ENCODE measurements around the gene C2orf92. TPM values are rescaled to one million over a fixed set of nuclear protein-coding genes. Genes with fewer than 3 reads are reported as not detected.
A peak's percentile ranks its signal among the peaks of the same experiment; 100 is the strongest.

The C2orf92 gene
- total RNA-seq, 1 experiment from 2014 or later = 11.2 TPM

- intact Hi-C loops (cut with micrococcal nuclease; ENCODE audit: unreplicated experiment) = no loop called here
- CTCF ChIA-PET = no interaction called here
- POLR2A ChIA-PET (ENCODE audit: unreplicated experiment) = no interaction called here
Measured at GRCh38 chr2:97653473-97653872, 16.0 kb upstream of the C2orf92 start.

GRCh38 chr2:97653874-97654273 lies 15.6 kb upstream of the C2orf92 start:
- no TSS peak for BruUV-seq (replicated peaks)
- H3K27me3 ChIP-seq (ENCODE audit: insufficient read depth, low read depth) = no peaks in the 10 kb centered on the region
- peaks cover 36% of the 10 kb centered on the region for H3F3A ChIP-seq (ENCODE audit: insufficient read depth, low read depth)
- CTCF ChIA-PET = no interaction called here
- H3K79me2 ChIP-seq (ENCODE audit: low read depth) = no peaks in the 10 kb centered on the region
- H4K20me1 ChIP-seq (ENCODE audit: insufficient read depth) = no peaks in the 10 kb centered on the region; the same call in 1 of the 2 replicates
- H3K9me3 ChIP-seq (ENCODE audit: insufficient read depth, low read depth) = no peaks in the 10 kb centered on the region
- intact Hi-C loops (cut with micrococcal nuclease; ENCODE audit: unreplicated experiment) = no loop called here
- no peaks in the 10 kb centered on the region for H3K9me2 ChIP-seq (ENCODE audit: insufficient read depth)
- TF ChIP-seq EZH2 (IDR thresholded peaks at IDR 0.05; ENCODE audit: low read depth) (no peak), CTCF (conservative IDR thresholded peaks at IDR 0.05) (no peak)
- H3K4me1 ChIP-seq (replicated peaks; ENCODE audit: insufficient read depth) = no peaks in the 10 kb centered on the region
- POLR2A ChIA-PET (ENCODE audit: unreplicated experiment) = no interaction called here
- H2AFZ ChIP-seq = no peak overlapping the region
- no peak overlapping the region for H3K4me2 ChIP-seq
- DNase-seq = peak in 1 of 2 experiments; percentile 31
- H3K4me3 ChIP-seq = no peak overlapping the region
- H3K27ac ChIP-seq = no peak overlapping the region
- peaks cover 11% of the 10 kb centered on the region for H3K36me3 ChIP-seq (ENCODE audit: low read depth)

More at GRCh38 chr2:97653473-97653872, 16.0 kb upstream of the C2orf92 start:
- Histone ChIP-seq H3K79me2 (ENCODE audit: low read depth) (0 out of 2 replicates have a peak, but pooled peaks cover under 1% of the 10 kb centered on the region), H2AFZ (no peak overlapping the region), H3K9me2 (ENCODE audit: insufficient read depth) (no peaks in the 10 kb centered on the region), H3K4me1 (replicated peaks; ENCODE audit: insufficient read depth) (no peaks in the 10 kb centered on the region), H3K4me3 (no peak overlapping the region), H4K20me1 (ENCODE audit: insufficient read depth) (no peaks in the 10 kb centered on the region; the same call in 1 of the 2 replicates), H3F3A (ENCODE audit: insufficient read depth, low read depth) (peaks cover 40% of the 10 kb centered on the region), H3K4me2 (no peak overlapping the region), H3K9me3 (ENCODE audit: insufficient read depth, low read depth) (no peaks in the 10 kb centered on the region), H3K36me3 (ENCODE audit: low read depth) (peaks cover 15% of the 10 kb centered on the region), H3K27ac (no peak overlapping the region), H3K27me3 (ENCODE audit: insufficient read depth, low read depth) (no peaks in the 10 kb centered on the region)
- no TSS peak for BruUV-seq (replicated peaks)
- TF ChIP-seq CTCF (conservative IDR thresholded peaks at IDR 0.05) = no peak
- no peak for TF ChIP-seq EZH2 (IDR thresholded peaks at IDR 0.05; ENCODE audit: low read depth)
- peak in 1 of 2 experiments; percentile 31 for DNase-seq

GRCh38 chr2:97654309-97654708 lies 15.2 kb upstream of the C2orf92 start:
- CTCF ChIA-PET = no interaction called here

More at GRCh38 chr2:97654309-97654708, 15.2 kb upstream of the C2orf92 start:
- POLR2A ChIA-PET (ENCODE audit: unreplicated experiment) = no interaction called here
- Histone ChIP-seq H3K4me1 (replicated peaks; ENCODE audit: insufficient read depth) (no peaks in the 10 kb centered on the region), H3F3A (ENCODE audit: insufficient read depth, low read depth) (peaks cover 33% of the 10 kb centered on the region), H4K20me1 (ENCODE audit: insufficient read depth) (no peaks in the 10 kb centered on the region; the same call in 1 of the 2 replicates), H2AFZ (no peak overlapping the region), H3K9me2 (ENCODE audit: insufficient read depth) (no peaks in the 10 kb centered on the region), H3K4me2 (no peak overlapping the region), H3K79me2 (ENCODE audit: low read depth) (no peaks in the 10 kb centered on the region), H3K9me3 (ENCODE audit: insufficient read depth, low read depth) (no peaks in the 10 kb centered on the region), H3K36me3 (ENCODE audit: low read depth) (peaks cover 7% of the 10 kb centered on the region), H3K27ac (no peak overlapping the region), H3K4me3 (no peak overlapping the region), H3K27me3 (ENCODE audit: insufficient read depth, low read depth) (no peaks in the 10 kb centered on the region)
- no TSS peak for BruUV-seq (replicated peaks)
- no peak for DNase-seq
- intact Hi-C loops (cut with micrococcal nuclease; ENCODE audit: unreplicated experiment) = no loop called here
- TF ChIP-seq CTCF (conservative IDR thresholded peaks at IDR 0.05) (no peak), EZH2 (IDR thresholded peaks at IDR 0.05; ENCODE audit: low read depth) (no peak)
